Right lobe of liver (tissue), 6 donors: ENCODE measurements around the gene TSPAN18. TPM values are rescaled to one million over a fixed set of nuclear protein-coding genes. Genes with fewer than 3 reads are reported as not detected.

ENCODE experiments used
- ATAC-seq, 4 donors: fragments of 200-7000 bp; cut with Tn5 transposase; one replicate each; pipeline ENCODE4 v1.9.1; 2020; ENCODE audit warnings: mild to moderate bottlenecking in 4 of 4, moderate library complexity in 4 of 4
- DNase-seq, 3 donors: peaks; one replicate each; pipeline ENCODE4 v3.0.0-alpha.2; 2020
- H3K27ac ChIP-seq, 3 donors: fragments of 200-600 bp; one replicate each; pipeline ENCODE4 v1.8.0; 2022
- H3K27me3 ChIP-seq, 2 donors: fragments of 200-600 bp; one replicate each; pipeline ENCODE4 v1.8.0; 2022
- H3K36me3 ChIP-seq, 4 donors: fragments of 200-600 bp; sonication (generic) in 1 of 4; one replicate each; pipeline versions ENCODE4 v1.5.1 to v1.8.0; 2017 to 2022; ENCODE audit warnings: control low read depth in 1 of 4
- H3K4me1 ChIP-seq, 4 donors: fragments of 200-600 bp; sonication (generic) in 1 of 4; one replicate each; pipeline versions ENCODE4 v1.5.1 to v1.8.0; 2017 to 2022; ENCODE audit warnings: control low read depth in 1 of 4
- H3K4me3 ChIP-seq, 3 donors: fragments of 200-600 bp; one replicate each; pipeline ENCODE4 v1.8.0; 2022
- H3K9me3 ChIP-seq, 4 donors: fragments of 200-600 bp; sonication (generic) in 1 of 4; one replicate each; pipeline versions ENCODE4 v1.5.1 to v1.8.0; 2017 to 2022; ENCODE audit warnings: control low read depth in 1 of 4
- POLR2A ChIP-seq: fragments of 450-650 bp; IDR thresholded peaks from one replicate; pipeline ENCODE4 v1.6.1; 2017; ENCODE audit warnings: antibody characterized with exemption, mild to moderate bottlenecking
- WGBS: methylation state at CpG from one replicate; pipeline ENCODE4 v1.1.6; 2018; ENCODE audit warnings: low coverage, low lambda C conversion rate; ENCODE audit not compliant: insufficient coverage; ENCODE audit errors: missing lambda C conversion rate; 5-methylcytosine and 5-hydroxymethylcytosine counted together
- intact Hi-C, 2 donors: fragments of 100-400 bp; cut with DNase I; formaldehyde crosslinking; loops; one replicate each; pipeline versions ENCODE4 v1.11.2 to v1.14.1; 2022
- total RNA-seq, 6 experiments: library from RNA; depleted of rRNA in 2 of 6; stranded (reverse); fragments of >200 nt in 2 of 6; fragmentation: NEBNext Ultra II Directional in 3 of 6; extraction: Animal tissue kit (Norgen Biotek cat#: 25700) in 3 of 6; gene quantifications; one replicate each; pipeline versions ENCODE4 v1.1.0 to v1.2.4, GENCODE V29; 2016 to 2023
- TF ChIP-seq, protein P1 (sequence below), 4 donors: fragments of 200-600 bp in 3 of 4; fragments of 450-650 bp in 1 of 4; IDR thresholded peaks; one replicate each; pipeline versions ENCODE4 v1.5.1 to v1.8.0; 2016 to 2022; ENCODE audit warnings: antibody characterized with exemption in 4 of 4, mild to moderate bottlenecking in 2 of 4
- donor health status: DM: no; HTN: yes; CAD: no.
- donor health status: DM: no; HTN: no; CAD: no.
- donor health status: DM: no; HTN: no; CAD: no.
- donor health status: DM: no; HTN: yes; CAD: no.
- donor health status: DM: no; HTN: yes; CAD: no.

The TSPAN18 gene
- total RNA-seq, 6 experiments from 2014 or later, result 3.4 to 10.6 (median 5.3) TPM

DNA sequence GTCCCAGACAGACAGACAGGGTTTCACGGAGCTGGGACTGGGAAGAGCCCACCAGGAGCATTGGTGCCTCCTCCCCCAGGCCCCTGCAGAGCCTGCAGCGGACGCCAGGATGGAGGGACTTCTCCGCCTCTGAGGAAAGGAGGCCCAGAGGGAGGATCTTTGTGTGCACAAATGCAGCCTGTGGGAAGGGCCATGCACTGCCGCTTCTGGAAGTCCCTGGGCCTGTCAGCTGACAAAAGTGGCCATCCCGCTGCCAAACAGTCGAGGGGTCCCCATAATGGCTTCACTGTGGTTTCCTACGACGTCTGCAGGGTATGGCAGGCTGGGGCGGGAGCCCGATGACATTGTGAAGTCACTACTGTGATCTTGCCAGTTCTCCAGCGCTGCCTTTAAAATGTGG lies 150.1 kb downstream of the TSPAN18 start:
- ATAC-seq, result no peak
- intact Hi-C loops, result no loop called here

DNA sequence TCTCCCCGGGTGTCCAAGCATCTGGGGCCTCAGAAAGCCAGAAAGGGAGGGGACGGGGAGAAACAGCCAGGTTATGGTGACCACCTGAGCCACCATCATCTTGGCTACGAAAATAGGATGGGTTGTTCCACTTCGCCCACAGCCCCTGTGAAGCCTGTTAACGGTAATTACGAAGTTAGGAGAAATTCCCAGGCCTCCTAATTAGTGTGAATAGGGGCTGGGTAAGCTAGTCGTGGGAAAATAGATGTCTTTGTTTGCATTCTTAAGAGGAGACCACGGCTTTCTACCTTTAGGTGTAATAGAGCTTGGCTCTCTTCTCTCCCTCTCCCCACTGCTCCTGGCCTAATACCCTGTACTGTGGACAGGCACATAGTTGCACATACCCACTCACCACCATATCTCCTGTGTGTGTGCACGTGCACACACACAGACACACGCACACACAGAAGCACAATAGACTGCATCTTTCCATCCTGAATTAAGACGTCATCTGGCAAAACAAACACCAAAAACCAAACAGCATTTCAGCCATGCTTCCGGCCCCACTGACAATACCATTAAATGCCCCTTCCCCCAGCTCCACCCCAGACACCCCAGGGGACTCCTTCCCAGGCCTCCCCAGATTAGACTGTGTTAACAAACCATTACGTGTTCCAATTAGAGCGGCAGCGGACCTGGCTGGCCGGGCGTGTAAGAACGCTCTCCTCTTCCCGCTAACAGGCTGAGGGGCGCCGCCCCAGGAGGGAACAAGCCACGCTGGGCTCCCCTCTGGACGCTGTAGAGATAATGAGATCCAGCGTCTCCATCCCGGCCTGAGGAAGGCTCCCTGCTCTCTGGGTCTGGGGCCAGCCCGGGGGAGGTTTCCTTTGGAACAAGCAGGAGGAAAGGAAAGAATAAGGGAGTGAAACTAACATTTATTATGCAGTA lies 151.1 kb downstream of the TSPAN18 start:
- ATAC-seq (no peak), DNase-seq (no peak)
- Histone ChIP-seq H3K36me3 (no peaks in the 10 kb centered on the region), H3K4me3 (no peak overlapping the region), H3K27ac (no peak overlapping the region), H3K9me3 (no peaks in the 10 kb centered on the region), H3K27me3 (no peaks in the 10 kb centered on the region), H3K4me1 (no peaks in the 10 kb centered on the region)
- intact Hi-C loops, result no loop called here
- 68% methylated on average over 21 of the region's 26 CpGs for WGBS
- TF ChIP-seq, protein P1, sequence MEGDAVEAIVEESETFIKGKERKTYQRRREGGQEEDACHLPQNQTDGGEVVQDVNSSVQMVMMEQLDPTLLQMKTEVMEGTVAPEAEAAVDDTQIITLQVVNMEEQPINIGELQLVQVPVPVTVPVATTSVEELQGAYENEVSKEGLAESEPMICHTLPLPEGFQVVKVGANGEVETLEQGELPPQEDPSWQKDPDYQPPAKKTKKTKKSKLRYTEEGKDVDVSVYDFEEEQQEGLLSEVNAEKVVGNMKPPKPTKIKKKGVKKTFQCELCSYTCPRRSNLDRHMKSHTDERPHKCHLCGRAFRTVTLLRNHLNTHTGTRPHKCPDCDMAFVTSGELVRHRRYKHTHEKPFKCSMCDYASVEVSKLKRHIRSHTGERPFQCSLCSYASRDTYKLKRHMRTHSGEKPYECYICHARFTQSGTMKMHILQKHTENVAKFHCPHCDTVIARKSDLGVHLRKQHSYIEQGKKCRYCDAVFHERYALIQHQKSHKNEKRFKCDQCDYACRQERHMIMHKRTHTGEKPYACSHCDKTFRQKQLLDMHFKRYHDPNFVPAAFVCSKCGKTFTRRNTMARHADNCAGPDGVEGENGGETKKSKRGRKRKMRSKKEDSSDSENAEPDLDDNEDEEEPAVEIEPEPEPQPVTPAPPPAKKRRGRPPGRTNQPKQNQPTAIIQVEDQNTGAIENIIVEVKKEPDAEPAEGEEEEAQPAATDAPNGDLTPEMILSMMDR (IDR thresholded peaks at IDR 0.05), result no peak
- TF ChIP-seq POLR2A, result no peak

More for the DNA sequence above, 150.1 kb downstream of the TSPAN18 start:
- no peaks in the 10 kb centered on the region for H3K9me3 ChIP-seq
- WGBS, result 100% methylated on average over 1 of the region's 12 CpGs
- no peaks in the 10 kb centered on the region for H3K27me3 ChIP-seq
- H3K4me1 ChIP-seq, result no peaks in the 10 kb centered on the region
- DNase-seq, result no peak
- H3K27ac ChIP-seq, result no peak overlapping the region
- no peak overlapping the region for H3K4me3 ChIP-seq
- H3K36me3 ChIP-seq, result no peaks in the 10 kb centered on the region
- TF ChIP-seq, protein P1 (IDR thresholded peaks at IDR 0.05), result no peak
- no peak for TF ChIP-seq POLR2A

DNA sequence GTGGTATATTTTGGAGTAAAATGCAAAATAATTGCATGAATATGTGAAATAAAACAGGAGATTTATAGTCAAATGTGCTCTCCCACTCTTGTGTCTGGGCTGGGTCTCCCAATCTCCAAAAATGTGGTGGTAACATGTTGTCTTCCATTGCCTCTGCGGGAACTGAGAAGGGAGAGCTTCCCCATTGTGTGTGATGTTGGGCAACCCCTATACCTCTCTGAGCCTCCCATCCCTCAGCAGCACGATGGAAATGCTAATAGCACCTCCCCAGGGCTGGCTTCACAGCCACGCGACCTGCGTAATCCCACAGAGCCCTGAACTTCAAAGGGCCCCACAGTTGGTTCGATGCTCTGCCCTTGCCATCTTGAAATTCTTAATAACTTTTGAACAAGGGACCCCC lies 151.9 kb downstream of the TSPAN18 start:
- no peaks in the 10 kb centered on the region for H3K27me3 ChIP-seq
- ATAC-seq, result no peak
- H3K4me3 ChIP-seq, result no peak overlapping the region
- no peaks in the 10 kb centered on the region for H3K9me3 ChIP-seq
- no peak overlapping the region for H3K27ac ChIP-seq
- TF ChIP-seq, protein P1 (IDR thresholded peaks at IDR 0.05), result no peak
- TF ChIP-seq POLR2A, result no peak
- intact Hi-C loops, result no loop called here
- no peaks in the 10 kb centered on the region for H3K4me1 ChIP-seq
- H3K36me3 ChIP-seq, result no peaks in the 10 kb centered on the region
- DNase-seq, result no peak
- WGBS, result 97% methylated on average over 4 of the region's 6 CpGs

DNA sequence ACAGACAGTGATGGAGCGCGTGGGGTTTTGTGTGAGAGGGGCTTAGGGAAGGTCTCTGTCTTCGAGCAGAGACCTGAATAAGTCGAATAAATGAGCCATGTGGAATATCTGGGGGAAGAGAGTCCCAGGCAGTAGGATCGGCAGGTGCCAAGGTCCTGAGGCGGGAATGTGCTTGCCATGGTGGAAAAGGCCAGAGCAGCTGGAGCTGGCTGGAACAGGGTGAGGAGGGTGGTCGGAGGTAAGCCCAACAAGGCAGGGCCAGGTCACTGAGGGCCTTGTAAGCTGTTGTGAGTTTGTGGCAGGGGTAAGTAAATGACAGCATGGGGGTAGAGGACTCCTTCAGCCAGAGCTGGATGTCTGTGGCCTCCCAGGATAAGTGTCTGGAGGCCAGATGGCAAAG lies 152.7 kb downstream of the TSPAN18 start:
- ATAC-seq, result peak in 1 of 4 donors; percentile 13
- H3K36me3 ChIP-seq, result no peaks in the 10 kb centered on the region
- no peaks in the 10 kb centered on the region for H3K9me3 ChIP-seq
- DNase-seq, result no peak
- WGBS, result 85% methylated on average over 6 of the region's 7 CpGs
- H3K4me3 ChIP-seq, result no peak overlapping the region
- H3K27ac ChIP-seq, result no peak overlapping the region
- no peaks in the 10 kb centered on the region for H3K4me1 ChIP-seq
- intact Hi-C loops, result no loop called here
- H3K27me3 ChIP-seq, result no peaks in the 10 kb centered on the region
- TF ChIP-seq, protein P1 (IDR thresholded peaks at IDR 0.05), result no peak
- TF ChIP-seq POLR2A, result no peak
